RWPE1 (cell line): ENCODE measurements around the gene PCP4L1.

Source experiments
- CTCF ChIA-PET: fragments of 350-600 bp; sonication (Branson Sonifier 250); formaldehyde crosslinking; extraction: SDS; loops from one replicate; lab custom pipeline; 2021; lab: Yijun Ruan, JAX
- POLR2A ChIA-PET: fragments of 400-600 bp; formaldehyde crosslinking; extraction: SDS; loops from one replicate; lab custom pipeline; 2020; ENCODE audit warnings: antibody characterized with exemption; ENCODE audit not compliant: low non-redundant PET; lab: Yijun Ruan, JAX
- DNase-seq: peaks from one replicate; pipeline ENCODE4 v3.0.0; 2012; ENCODE audit warnings: low spot score
- H3K27ac ChIP-seq: fragments of 450-650 bp; 2 replicates; pipeline ENCODE4 v1.5.1; 2017
- CTCF ChIP-seq: fragments of 450-650 bp; conservative IDR thresholded peaks from 2 replicates; pipeline ENCODE4 v1.5.1; 2017; ENCODE audit warnings: low read depth, mild to moderate bottlenecking

The PCP4L1 gene

GRCh38 chr1:161333166-161333565, 74.6 kb downstream of the PCP4L1 start:
- ChIA-PET POLR2A (interaction anchor here (0.6 kb wide), 1 partner anchor 11 kb away, joined by 4 read pairs; no protein-coding TSS in a partner anchor), CTCF (no interaction called here)
- no peak for DNase-seq
- TF ChIP-seq CTCF: no peak
- no peak overlapping the region for H3K27ac ChIP-seq
